ENCODE data around the gene CLCN4. TPM values are rescaled to one million over a fixed set of nuclear protein-coding genes. Genes with fewer than 3 reads are reported as not detected.

CLCN4 gene
- total and polyA plus RNA-seq, 2 donors from 2014 or later: 2.4 to 7.3 TPM

- H3K27ac ChIP-seq (ENCODE audit: low read depth in 2 of 2, low read length in 2 of 2): no peak overlapping the region
- no peaks in the 10 kb centered on the region for H3K4me1 ChIP-seq (ENCODE audit: control insufficient read depth in 2 of 3, insufficient read depth in 2 of 3, low read depth in 1 of 3, low read length in 3 of 3)
- H3K4me3 ChIP-seq (ENCODE audit: low read length in 3 of 3): no peak overlapping the region
- DNase-seq (peak in 1 of 5 donors; percentile 52), FAIRE-seq (no peak)
- H3K27me3 ChIP-seq (ENCODE audit: control insufficient read depth, insufficient read depth, low read length): no peaks in the 10 kb centered on the region
- TF ChIP-seq, protein P1, sequence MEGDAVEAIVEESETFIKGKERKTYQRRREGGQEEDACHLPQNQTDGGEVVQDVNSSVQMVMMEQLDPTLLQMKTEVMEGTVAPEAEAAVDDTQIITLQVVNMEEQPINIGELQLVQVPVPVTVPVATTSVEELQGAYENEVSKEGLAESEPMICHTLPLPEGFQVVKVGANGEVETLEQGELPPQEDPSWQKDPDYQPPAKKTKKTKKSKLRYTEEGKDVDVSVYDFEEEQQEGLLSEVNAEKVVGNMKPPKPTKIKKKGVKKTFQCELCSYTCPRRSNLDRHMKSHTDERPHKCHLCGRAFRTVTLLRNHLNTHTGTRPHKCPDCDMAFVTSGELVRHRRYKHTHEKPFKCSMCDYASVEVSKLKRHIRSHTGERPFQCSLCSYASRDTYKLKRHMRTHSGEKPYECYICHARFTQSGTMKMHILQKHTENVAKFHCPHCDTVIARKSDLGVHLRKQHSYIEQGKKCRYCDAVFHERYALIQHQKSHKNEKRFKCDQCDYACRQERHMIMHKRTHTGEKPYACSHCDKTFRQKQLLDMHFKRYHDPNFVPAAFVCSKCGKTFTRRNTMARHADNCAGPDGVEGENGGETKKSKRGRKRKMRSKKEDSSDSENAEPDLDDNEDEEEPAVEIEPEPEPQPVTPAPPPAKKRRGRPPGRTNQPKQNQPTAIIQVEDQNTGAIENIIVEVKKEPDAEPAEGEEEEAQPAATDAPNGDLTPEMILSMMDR (IDR thresholded peaks at IDR 0.05; ENCODE audit: borderline replicate concordance, extremely low read depth, insufficient read depth): no peak
- H3K9ac ChIP-seq (ENCODE audit: low read length in 3 of 3): no peak overlapping the region
- H3K9me3 ChIP-seq (ENCODE audit: control insufficient read depth in 2 of 3, insufficient read depth in 1 of 3, low read length in 3 of 3): no peaks in the 10 kb centered on the region
- peaks cover 0 to 2% (median 2%) of the 10 kb centered on the region in 3 donors for H3K36me3 ChIP-seq (ENCODE audit: control insufficient read depth in 2 of 3, insufficient read depth in 3 of 3, low read length in 3 of 3)
- intact Hi-C loops (cut with DNase I): no loop called here
Measured at GRCh38 chrX:10135561-10136399, 21.0 kb upstream of the CLCN4 start.

GRCh38 chrX:10138726-10139125 lies 18.0 kb upstream of the CLCN4 start:
- Histone ChIP-seq H3K9me3 (ENCODE audit: control insufficient read depth in 2 of 3, insufficient read depth in 1 of 3, low read length in 3 of 3) (no peaks in the 10 kb centered on the region), H3K4me1 (ENCODE audit: control insufficient read depth in 2 of 3, insufficient read depth in 2 of 3, low read depth in 1 of 3, low read length in 3 of 3) (no peaks in the 10 kb centered on the region), H3K4me3 (ENCODE audit: low read length in 3 of 3) (no peak overlapping the region), H3K27me3 (ENCODE audit: control insufficient read depth, insufficient read depth, low read length) (no peaks in the 10 kb centered on the region), H3K36me3 (ENCODE audit: control insufficient read depth in 2 of 3, insufficient read depth in 3 of 3, low read length in 3 of 3) (peaks cover 0 to 2% (median 0%) of the 10 kb centered on the region in 3 donors), H3K9ac (ENCODE audit: low read length in 3 of 3) (no peak overlapping the region), H3K27ac (ENCODE audit: low read depth in 2 of 2, low read length in 2 of 2) (no peak overlapping the region)
- DNase-seq (peak in 1 of 5 donors; percentile 57), FAIRE-seq (no peak)
- intact Hi-C loops (cut with DNase I): no loop called here
- TF ChIP-seq, protein P1 (IDR thresholded peaks at IDR 0.05; ENCODE audit: borderline replicate concordance, extremely low read depth, insufficient read depth): no peak

GRCh38 chrX:10140264-10140663 lies 16.5 kb upstream of the CLCN4 start:
- intact Hi-C loops (cut with DNase I): no loop called here
- no peak for DNase-seq
- TF ChIP-seq, protein P1 (IDR thresholded peaks at IDR 0.05; ENCODE audit: borderline replicate concordance, extremely low read depth, insufficient read depth): no peak
- Histone ChIP-seq H3K9me3 (ENCODE audit: control insufficient read depth in 2 of 3, insufficient read depth in 1 of 3, low read length in 3 of 3) (no peaks in the 10 kb centered on the region), H3K27me3 (ENCODE audit: control insufficient read depth, insufficient read depth, low read length) (no peaks in the 10 kb centered on the region), H3K27ac (ENCODE audit: low read depth in 2 of 2, low read length in 2 of 2) (no peak overlapping the region), H3K4me3 (ENCODE audit: low read length in 3 of 3) (no peak overlapping the region), H3K36me3 (ENCODE audit: control insufficient read depth in 2 of 3, insufficient read depth in 3 of 3, low read length in 3 of 3) (no peaks in the 10 kb centered on the region), H3K4me1 (ENCODE audit: control insufficient read depth in 2 of 3, insufficient read depth in 2 of 3, low read depth in 1 of 3, low read length in 3 of 3) (no peaks in the 10 kb centered on the region), H3K9ac (ENCODE audit: low read length in 3 of 3) (no peak overlapping the region)
- FAIRE-seq: no peak

Measured in kidney (tissue), 14 donors.